HG03575 (cell line): ENCODE measurements around the gene IGFALS.

Experiments
- ATAC-seq: cut with Tn5 transposase; IDR thresholded peaks from one replicate; pipeline ENCODE4 v1.9.1; 2021; ENCODE audit not compliant: unreplicated experiment, insufficient number of reproducible peaks, low FRiP score; ENCODE audit errors: extremely low read depth

IGFALS gene

DNA sequence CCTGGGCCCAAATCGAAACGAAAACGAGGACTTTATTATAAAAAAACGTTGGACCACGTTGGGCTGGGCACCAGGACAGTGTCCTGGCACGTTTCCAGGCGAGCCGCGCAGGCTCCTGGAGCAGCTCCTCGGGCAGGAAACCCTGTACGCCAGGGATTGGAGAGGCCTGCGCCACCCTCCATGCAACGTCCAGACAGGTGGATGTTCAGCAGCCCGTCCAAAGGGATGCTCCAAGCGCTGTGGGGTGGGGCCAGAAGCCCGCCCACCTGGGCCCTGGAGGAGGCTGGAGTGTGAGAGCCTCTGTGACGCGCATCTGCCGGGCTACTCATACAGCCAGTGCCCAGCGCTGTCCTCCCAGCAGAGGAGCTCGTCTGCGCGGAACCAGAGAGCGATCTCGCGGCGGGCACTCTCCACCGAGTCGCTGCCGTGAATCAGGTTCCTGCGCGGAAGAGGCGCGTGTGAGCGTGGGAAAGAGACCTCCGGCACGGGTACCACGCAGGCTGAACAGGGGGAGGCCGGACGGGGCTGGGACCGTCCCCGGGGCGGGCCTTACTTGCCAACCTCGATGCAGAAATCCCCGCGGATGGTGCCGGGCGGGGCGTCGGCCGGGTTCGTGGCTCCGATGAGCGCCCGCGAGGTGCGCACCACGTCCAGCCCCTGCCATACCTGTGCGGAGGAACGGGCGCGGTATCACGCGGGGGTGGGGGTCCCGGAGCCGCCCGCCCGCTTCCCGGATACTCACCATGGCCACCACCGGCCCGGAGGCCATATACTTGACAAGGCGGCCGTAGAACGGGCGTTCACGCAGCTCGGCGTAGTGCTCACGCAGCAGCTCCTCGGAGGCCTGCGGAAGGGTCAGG, 22.9 kb downstream of the IGFALS start:
- no peak for ATAC-seq

DNA sequence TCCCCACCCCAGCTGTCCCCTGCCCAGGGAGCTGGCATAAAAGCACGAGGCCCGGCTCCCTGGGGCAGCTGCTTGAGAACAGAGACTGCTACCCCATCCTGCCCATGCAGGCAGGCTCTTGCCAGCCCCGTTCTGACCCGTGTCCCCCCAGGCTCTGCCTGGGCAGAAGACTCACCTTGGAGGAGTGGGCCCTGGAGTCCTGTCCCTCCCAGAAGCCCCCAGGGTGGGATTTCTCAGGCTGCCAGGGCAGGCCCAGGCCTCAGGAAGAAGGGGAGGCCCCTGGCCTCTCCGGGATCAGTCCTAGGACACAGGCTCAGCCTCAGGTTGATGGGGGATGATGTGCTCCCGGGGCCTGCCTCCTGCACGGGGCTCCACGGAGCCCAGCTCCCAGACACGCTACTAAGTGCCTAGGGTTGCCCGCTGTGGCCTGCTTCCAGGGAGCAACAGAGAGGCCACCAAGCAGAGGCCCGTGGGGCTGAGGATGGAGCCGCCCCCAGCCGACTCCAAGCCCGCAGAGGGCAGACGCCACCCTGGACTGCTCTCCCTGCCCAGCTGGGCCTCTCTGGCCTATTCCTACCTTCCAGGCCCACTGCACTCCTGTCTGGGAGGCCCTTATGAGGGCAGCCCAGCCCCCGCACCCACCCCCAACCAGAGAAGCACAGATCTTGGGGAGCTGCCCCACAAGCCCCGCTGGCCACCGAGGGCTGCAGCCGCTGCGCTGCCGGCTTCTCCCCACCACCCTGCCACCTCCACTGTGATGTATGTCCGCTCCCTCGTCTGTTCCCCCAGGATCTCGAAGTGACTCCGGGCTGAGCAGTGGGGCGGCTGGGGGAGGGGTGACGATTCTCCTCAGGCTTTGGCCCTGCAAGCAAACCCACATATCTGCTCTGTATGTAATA, 23.9 kb downstream of the IGFALS start:
- no peak for ATAC-seq

DNA sequence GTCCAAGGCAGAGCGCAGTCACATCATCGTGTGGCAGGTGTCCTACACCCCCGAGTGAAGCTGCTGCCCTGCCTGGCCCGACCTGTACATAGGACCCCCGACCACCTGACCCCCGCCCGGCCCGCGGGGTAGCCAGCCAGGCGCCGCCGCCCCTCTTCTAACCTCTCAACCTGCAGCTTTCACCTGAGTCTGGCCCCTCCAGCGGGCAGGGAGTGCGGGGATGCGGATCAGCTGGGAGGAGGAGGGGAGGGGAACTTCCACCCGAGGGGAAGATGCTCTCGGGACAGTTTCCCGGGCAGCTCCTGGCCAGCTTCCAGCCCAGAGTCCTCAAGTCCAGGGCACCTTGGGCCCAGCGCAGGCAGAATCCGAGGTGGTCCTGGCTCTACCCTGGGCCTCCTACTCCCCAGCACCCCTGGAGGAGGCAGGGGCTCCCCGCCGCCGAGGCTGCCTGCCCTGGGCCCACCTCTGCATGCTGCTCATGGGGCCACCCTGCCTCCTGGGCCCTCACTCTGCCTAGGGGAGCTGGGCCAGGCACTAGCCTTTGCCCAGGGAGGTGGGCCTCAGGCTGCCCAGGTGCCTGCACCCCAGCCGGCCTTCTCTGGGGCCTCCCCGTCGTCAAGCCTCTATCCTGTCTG, 24.6 kb downstream of the IGFALS start:
- no peak for ATAC-seq

DNA sequence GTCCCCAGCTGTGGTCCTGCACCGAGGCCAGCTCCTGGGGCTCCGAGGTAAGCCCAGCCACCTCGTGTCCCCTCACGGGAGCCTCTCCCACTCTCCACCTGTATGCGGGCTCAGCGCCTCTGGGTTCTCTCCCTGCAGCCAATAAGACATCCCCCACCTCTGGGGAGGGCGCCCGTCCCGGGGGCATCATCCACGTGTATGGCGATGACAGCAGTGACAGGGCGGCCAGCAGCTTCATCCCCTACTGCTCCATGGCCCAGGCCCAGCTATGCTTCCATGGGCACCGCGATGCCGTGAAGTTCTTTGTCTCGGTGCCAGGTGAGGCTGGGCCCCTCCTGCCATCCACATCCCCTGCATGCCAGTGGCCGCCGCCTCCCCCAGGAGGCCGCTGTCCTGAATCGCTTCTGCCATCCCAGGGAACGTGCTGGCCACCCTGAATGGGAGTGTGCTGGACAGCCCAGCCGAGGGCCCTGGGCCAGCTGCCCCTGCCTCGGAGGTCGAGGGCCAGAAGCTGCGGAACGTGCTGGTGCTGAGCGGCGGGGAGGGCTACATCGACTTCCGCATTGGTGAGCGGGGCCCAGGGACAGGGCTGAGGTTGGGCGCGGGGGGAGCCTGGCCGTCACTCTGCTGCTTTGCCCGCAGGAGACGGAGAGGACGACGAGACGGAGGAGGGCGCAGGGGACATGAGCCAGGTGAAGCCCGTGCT, 25.3 kb downstream of the IGFALS start:
- ATAC-seq, result no peak

DNA sequence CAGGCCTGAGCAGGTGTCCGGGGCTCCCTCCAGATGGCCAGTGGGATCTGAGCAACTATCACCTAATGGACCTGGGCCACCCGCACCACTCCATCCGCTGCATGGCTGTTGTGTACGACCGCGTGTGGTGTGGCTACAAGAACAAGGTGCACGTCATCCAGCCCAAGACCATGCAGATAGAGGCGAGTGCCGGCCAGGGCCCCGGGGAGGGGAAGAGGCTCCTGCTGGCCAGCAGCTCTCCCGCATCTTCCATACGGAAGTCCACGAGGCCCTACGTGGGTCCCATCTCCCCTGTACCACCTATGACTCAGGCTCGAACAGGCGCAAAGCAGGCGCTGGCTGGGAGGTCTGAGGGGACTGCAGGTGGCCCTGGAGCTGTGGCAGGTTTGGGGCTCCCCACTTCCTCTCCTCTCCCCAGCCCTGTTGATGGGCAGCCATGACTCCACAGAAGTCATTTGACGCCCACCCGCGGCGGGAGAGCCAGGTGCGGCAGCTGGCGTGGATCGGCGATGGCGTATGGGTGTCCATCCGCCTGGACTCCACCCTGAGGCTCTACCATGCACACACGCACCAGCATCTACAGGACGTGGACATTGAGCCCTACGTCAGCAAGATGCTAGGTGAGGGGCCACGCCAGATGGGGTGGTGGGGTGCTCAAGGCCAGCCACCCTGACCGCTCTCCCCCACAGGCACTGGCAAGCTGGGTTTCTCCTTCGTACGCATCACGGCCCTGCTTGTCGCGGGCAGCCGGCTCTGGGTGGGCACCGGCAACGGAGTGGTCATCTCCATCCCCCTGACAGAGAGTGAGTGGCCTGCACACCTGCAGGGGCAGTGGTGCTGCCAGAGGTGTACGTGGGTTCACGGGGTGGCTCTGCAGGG, 26.1 kb downstream of the IGFALS start:
- ATAC-seq, result no peak

DNA sequence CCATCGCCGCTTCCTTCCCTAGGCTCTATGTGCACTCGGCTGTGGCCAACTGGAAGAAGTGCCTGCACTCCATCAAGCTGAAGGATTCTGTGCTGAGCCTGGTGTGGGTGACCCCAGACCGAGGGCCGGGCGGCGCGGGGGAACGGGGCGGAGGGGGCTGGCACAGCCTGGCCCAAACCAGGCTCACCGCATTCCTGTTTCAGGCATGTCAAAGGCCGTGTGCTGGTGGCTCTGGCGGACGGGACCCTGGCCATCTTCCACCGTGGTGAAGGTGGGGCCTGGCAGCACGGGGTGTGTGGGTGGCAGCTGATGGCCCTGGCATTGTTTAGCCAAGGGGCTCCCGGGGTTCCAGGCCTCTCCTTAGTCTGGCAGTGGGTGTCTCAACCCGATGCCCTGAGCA, 26.8 kb downstream of the IGFALS start:
- ATAC-seq, result no peak

DNA sequence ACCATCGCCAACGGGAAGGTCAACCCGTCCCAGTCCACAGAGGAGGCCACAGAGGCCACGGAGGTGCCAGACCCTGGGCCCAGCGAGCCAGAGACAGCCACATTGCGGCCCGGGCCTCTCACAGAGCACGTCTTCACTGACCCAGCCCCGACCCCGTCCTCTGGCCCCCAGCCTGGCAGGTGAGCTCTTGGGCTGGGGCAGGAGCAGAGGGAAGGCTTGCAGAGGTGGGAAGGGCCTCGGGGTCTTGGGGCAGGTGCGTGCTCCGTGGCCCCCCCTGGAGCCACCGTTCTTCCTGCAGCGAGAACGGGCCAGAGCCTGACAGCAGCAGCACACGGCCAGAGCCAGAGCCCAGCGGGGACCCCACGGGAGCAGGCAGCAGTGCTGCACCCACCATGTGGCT, 27.3 kb downstream of the IGFALS start:
- no peak for ATAC-seq

DNA sequence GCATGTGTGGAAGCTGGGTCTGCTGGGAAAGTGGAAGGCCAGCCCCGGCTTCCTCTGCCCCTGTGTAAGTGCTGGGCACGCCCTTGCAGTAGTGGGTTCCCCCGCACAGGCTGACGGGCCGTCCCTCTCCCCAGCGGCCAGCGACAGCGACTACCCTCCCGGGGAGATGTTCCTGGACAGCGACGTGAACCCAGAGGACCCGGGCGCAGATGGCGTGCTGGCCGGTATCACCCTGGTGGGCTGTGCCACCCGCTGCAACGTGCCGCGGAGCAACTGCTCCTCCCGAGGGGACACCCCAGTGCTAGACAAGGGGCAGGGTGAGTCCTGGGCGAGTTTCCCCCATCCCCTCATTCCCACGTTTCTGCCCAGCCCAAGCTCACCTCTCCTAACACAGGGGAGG, 27.7 kb downstream of the IGFALS start:
- no peak for ATAC-seq

DNA sequence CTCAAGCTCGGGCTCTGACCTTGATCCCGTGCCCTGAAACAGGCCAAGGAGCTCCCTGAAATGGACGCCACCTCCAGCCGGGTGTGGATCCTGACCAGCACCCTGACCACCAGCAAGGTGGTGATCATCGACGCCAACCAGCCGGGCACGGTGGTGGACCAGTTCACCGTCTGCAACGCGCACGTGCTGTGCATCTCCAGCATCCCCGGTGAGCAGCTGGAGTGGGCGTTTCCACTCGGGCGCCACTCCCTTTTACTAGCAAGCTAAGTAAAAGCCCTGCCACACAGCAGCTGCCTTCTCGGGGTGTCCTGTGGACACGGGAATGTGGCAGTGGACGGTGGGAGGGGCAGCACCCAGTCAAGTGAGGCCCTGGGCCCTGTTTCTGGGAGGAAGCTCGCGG, 28.5 kb downstream of the IGFALS start:
- no peak for ATAC-seq

DNA sequence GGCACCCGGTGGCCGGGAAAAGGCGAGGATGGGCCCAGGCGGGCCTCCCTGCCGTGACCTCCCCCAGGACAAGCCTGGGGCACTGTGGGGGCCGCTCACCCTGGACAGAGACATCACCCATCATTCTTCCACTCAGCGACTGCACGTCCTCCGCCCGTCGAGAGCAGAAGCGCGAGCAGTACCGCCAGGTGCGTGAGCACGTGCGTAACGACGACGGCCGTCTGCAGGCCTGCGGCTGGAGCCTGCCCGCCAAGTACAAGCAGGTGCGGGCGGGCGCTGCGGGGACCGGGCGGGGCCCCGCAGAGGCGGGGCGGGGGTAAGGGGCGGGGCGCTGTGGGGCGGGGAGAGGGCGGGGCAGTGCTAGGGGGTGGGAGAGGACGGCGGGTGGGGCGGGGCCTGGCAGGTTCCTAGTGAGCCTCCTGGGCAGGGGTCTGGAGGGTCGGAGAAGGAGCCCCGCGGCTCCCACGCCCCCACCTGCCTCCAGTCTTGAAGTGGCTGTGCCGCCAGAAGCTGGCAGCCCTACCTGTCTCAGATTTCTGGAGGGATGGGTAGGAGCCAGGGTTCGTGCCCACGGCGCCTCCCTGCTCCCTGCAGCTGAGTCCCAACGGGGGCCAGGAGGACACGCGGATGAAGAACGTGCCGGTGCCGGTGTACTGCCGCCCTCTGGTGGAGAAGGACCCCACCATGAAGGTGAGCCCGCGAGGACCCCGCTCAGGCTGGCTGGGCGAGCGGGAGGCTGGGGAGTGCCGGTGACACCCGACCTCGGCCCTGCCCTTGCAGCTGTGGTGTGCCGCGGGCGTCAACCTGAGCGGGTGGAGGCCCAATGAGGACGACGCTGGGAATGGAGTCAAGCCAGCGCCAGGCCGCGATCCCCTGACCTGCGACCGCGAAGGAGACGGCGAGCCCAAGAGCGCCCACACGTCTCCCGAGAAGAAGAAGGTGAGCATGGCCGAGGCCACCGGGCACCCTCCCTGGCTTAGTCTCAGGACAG, 29.7 kb downstream of the IGFALS start:
- no peak for ATAC-seq

DNA sequence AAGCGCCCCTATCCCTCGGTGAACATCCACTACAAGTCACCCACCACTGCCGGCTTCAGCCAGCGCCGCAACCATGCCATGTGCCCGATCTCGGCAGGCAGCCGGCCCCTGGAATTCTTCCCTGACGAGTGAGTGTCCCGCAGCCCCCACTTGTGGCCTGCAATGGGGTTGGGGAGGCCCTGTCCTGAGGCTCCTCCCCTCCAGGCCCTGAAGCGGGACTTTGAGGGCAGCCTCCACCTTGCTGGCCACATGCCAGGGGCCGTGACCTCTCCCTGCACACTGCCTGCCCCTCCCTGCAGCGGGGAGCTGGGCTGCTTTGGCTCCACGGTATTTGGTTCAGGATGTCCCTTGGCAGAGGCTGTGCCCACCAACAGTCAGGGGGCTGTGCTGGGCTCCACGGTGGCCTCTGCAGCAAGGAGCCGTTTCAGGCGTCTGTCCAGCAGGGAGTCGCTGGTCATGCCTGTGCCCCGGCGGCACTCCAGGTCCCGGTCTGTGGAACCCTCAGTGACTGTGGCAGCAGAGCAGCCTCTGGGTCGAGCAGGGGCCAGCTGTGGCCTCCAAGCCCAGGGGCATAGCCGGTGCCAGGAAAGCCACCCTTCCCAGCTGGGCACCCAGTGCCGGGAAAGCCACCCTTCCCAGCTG, 30.5 kb downstream of the IGFALS start:
- ATAC-seq, result no peak

DNA sequence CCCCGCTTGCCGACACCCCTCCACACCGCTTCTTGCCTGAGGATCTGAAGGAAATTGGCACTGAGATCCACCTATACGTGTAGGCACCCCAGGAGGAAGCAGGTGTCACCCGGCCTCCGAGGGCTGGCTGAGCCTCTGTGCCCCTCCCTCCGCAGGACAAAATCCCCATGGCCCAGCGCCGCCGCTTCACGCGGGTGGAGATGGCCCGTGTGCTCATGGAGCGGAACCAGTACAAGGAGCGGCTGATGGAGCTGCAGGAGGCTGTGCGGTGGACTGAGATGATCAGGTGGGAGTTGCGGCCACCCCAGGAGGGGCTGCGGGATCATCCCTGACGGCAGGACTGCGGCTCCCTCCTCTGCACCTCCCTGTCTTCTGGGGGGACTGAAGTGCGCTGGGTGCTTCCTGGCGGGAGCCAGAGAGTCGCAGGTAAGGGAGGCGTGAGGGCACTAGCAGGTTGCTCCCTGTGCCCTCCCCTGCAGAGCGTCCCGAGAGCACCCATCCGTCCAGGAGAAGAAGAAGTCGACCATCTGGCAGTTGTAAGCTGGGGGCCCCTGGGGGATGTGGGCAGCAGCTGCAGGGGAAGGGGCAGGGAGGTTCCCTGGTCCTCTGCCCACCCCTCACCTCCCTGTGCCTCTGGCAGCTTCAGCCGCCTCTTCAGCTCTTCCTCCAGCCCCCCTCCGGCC, 31.2 kb downstream of the IGFALS start:
- ATAC-seq, result no peak

DNA sequence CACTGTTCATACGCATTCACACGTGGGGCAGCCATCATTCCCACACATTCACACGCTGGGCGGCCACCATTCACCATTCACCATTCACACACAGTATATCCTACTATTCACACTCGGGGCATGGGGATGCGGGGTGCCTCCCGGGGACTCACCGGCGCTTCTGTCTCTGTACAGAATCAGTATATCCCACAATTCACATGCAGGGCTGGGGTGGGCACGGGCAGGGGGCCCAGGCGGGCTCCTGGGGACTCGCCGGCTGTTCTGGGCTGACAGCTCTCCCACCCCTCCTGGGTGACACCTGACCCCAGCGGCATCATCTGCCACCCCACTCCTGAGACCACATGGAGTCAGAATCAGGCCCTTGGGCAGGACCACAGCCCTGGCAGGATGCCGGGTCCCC, 31.8 kb downstream of the IGFALS start:
- no peak for ATAC-seq

DNA sequence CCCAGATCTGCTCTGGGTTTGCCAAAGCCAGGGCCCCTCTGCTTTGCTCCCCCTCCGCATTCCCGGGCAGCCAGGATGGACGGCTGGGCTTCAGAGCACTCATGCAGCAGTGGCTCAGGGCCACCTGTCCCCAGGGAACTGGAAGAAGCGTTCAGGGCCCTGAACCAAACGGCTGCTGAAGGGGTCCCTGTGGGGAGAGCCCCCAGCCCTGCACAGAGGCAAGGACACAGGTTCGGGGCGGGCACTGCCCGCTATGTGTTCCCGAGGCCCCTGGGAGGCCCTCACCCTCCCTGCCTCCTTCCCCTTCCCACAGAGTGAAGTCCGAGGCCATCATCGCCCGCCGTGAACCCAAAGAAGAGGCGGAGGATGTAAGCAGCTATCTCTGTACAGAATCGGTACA, 32.6 kb downstream of the IGFALS start:
- no peak for ATAC-seq

DNA sequence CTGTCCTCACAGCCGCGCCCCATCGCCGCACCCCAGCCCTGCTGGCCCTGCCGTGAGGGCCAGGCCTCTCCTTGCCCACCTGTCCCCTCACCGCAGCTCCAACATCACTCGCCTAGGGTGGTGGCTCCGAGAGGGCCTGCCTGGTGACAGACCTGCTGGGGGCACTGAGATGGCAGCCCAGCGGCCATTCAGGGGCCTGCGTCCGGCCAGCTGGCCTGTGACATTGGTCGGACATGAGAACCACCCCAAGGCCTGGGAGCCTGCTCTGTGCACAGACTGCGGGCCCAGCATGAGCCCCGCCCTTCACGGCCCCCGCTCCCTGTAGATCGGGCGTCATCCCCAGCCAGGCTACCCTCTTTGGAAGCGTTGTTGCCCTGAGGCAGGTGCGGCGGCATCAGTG, 34.0 kb downstream of the IGFALS start:
- ATAC-seq, result no peak

DNA sequence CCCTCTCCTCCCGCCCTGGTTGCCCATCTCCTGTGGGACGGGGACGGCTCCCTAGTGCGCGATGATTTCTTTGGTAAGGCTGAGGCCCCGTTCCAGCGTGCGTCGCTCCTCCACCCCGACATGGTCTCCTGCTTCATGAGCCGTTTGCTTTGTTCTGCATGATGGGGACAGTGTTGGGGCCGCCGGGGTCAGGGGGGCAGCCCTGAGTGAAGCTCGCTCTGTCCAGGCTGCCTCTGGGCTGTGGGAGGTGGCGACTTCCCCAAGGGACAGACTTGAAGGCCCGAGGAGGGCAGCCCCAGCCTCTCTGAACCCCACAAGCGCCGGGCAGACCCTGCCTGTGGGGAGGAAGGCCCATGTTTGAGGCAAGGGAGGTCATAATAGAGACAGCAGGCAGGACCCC, 34.6 kb downstream of the IGFALS start:
- ATAC-seq, result no peak
